HCT116 (cell line): ENCODE measurements around the gene PCIF1. TPM values are rescaled to one million over a fixed set of nuclear protein-coding genes. Genes with fewer than 3 reads are reported as not detected.
A peak's percentile ranks its signal among the peaks of the same experiment; 100 is the strongest.

Experiments used
- ATAC-seq: fragments of 200-7000 bp; cut with Tn5 transposase; 2 replicates; pipeline ENCODE4 v1.9.1; 2020; ENCODE audit warnings: mild to moderate bottlenecking, moderate library complexity
- BruUV-seq: library from RNA; stranded (reverse); fragments of 400-500 nt; replicated peaks from 2 replicates; lab custom pipeline; 2021; lab: Mats Ljungman, UMichigan
- CTCF ChIA-PET: fragments of 300-600 bp; sonication (Branson Sonifier 250); formaldehyde crosslinking; loops from one replicate; lab custom pipeline; 2021; ENCODE audit warnings: antibody characterized with exemption; lab: Charles Lee
- POLR2A ChIA-PET: fragments of 300-600, 350-600 bp; sonication (Branson Sonifier 250); formaldehyde crosslinking; loops from one replicate; lab custom pipeline; 2021; ENCODE audit warnings: antibody characterized with exemption; lab: Charles Lee
- RAD21 ChIA-PET, 2 experiments: fragments of 300-600 bp; sonication (Branson Sonifier 250); formaldehyde crosslinking; loops; one replicate each; lab custom pipeline; 2023; ENCODE audit warnings: low total read pairs in 2 of 2; ENCODE audit not compliant: uncharacterized antibody in 2 of 2, unreplicated experiment in 2 of 2, low non-redundant PET in 1 of 2; lab: Charles Lee
- DNase-seq: peaks from one replicate; pipeline ENCODE4 v3.0.0-alpha.2; 2010; ENCODE audit warnings: low read depth, low spot score
- H2AFZ ChIP-seq: fragments of 200-600 bp; shearing (Covaris generic), sonication (generic); 2 replicates; pipeline ENCODE4 v1.6.1; 2017; ENCODE audit warnings: low read depth, mixed run types, mixed read lengths, antibody characterized with exemption, low read length; ENCODE audit not compliant: poor library complexity, severe bottlenecking
- H3K27ac ChIP-seq: 2 replicates; pipeline ENCODE4 v1.5.1; 2012; ENCODE audit warnings: low read depth, low read length
- H3K27me3 ChIP-seq: fragments of 200-600 bp; sonication (generic); 2 replicates; pipeline ENCODE4 v1.6.1; 2016; ENCODE audit warnings: mixed run types, low read length, mixed read lengths; ENCODE audit not compliant: insufficient read depth
- H3K36me3 ChIP-seq, 2 experiments: fragments of 200-500 bp in 1 of 2; fragments of 200-600 bp in 1 of 2; sonication (Bioruptor generic) in 1 of 2; sonication (generic) in 1 of 2; 2 replicates each; pipeline versions ENCODE4 v1.5.1 to v1.6.1; 2014 to 2016; ENCODE audit warnings: low read length in 2 of 2, inconsistent platforms in 1 of 2, mixed read lengths in 1 of 2, mixed run types in 1 of 2; ENCODE audit not compliant: insufficient read depth in 2 of 2, control insufficient read depth in 1 of 2
- H3K4me1 ChIP-seq, 2 experiments: fragments of 200-600 bp in 1 of 2; sonication (generic) in 1 of 2; 2 replicates each; pipeline versions ENCODE4 v1.5.1 to v1.6.1; 2012 to 2017; ENCODE audit warnings: low read length in 2 of 2, inconsistent platforms in 1 of 2, mild to moderate bottlenecking in 1 of 2, mixed read lengths in 1 of 2, mixed run types in 1 of 2, moderate library complexity in 1 of 2; ENCODE audit not compliant: insufficient read depth in 2 of 2, control insufficient read depth in 1 of 2
- H3K4me2 ChIP-seq: fragments of 200-600 bp; sonication (generic); 2 replicates; pipeline ENCODE4 v1.6.1; 2017; ENCODE audit warnings: mixed run types, low read length, mixed read lengths
- H3K4me3 ChIP-seq, 2 experiments: fragments of 200-600 bp in 1 of 2; sonication (generic) in 1 of 2; replicated peaks in 1 of 2; 2 replicates each; pipeline ENCODE4 v1.5.1; 2011 to 2016; ENCODE audit warnings: low read length in 2 of 2, control low read depth in 1 of 2, low read depth in 1 of 2, mild to moderate bottlenecking in 1 of 2, mixed read lengths in 1 of 2, mixed run types in 1 of 2
- H3K79me2 ChIP-seq: fragments of 200-600 bp; sonication (generic); 2 replicates; pipeline ENCODE4 v1.6.1; 2017; ENCODE audit warnings: mild to moderate bottlenecking, mixed run types, low read length, moderate library complexity, mixed read lengths; ENCODE audit not compliant: insufficient read depth
- H3K9ac ChIP-seq: fragments of 200-600 bp; sonication (generic); 2 replicates; pipeline ENCODE4 v1.6.1; 2016; ENCODE audit warnings: low read length, mixed read lengths
- H3K9me2 ChIP-seq: fragments of 200-600 bp; sonication (generic), shearing (Covaris generic); 2 replicates; pipeline ENCODE4 v1.6.1; 2017; ENCODE audit warnings: mixed run types, mild to moderate bottlenecking, moderate library complexity; ENCODE audit not compliant: insufficient read depth
- H3K9me3 ChIP-seq, 2 experiments: fragments of 200-500 bp in 1 of 2; fragments of 200-600 bp in 1 of 2; sonication (Bioruptor generic) in 1 of 2; sonication (generic) in 1 of 2; 2 replicates each; pipeline ENCODE4 v1.6.1; 2014 to 2017; ENCODE audit warnings: low read length in 2 of 2, mixed read lengths in 2 of 2, inconsistent platforms in 1 of 2, low read depth in 1 of 2, mild to moderate bottlenecking in 1 of 2, mixed run types in 1 of 2, moderate library complexity in 1 of 2; ENCODE audit not compliant: control insufficient read depth in 1 of 2, insufficient read depth in 1 of 2
- H4K20me1 ChIP-seq: fragments of 200-600 bp; sonication (generic), shearing (Covaris generic); 2 replicates; pipeline ENCODE4 v1.6.1; 2017; ENCODE audit warnings: mixed run types, mild to moderate bottlenecking, moderate library complexity; ENCODE audit not compliant: insufficient read depth
- FOSL1 ChIP-seq: IDR thresholded peaks from 2 replicates; pipeline ENCODE4 v1.6.1; 2012; ENCODE audit warnings: low read depth
- intact Hi-C: fragments of 100-400 bp; cut with micrococcal nuclease; formaldehyde crosslinking; loops from 2 replicates; pipeline ENCODE4 v1.10.0; 2022
- total RNA-seq: library from RNA; stranded (reverse); gene quantifications from one replicate; pipeline ENCODE4 v1.2.1, GENCODE V29; 2021; ENCODE audit not compliant: unreplicated experiment
- TF ChIP-seq, protein P1 (sequence below), 3 experiments: fragments of 200-600 bp in 1 of 3; sonication (generic) in 1 of 3; IDR thresholded peaks in 2 of 3; conservative IDR thresholded peaks in 1 of 3; 2 replicates each; pipeline ENCODE4 v1.5.1; 2012 to 2017; ENCODE audit warnings: low read depth in 2 of 3, low read length in 2 of 3, antibody characterized with exemption in 1 of 3, borderline replicate concordance in 1 of 3, control low read depth in 1 of 3, mild to moderate bottlenecking in 1 of 3, mixed read lengths in 1 of 3, mixed run types in 1 of 3, moderate library complexity in 1 of 3; ENCODE audit not compliant: insufficient read depth in 1 of 3

The PCIF1 gene
- total RNA-seq, 1 experiment from 2014 or later = 31.8 TPM

DNA sequence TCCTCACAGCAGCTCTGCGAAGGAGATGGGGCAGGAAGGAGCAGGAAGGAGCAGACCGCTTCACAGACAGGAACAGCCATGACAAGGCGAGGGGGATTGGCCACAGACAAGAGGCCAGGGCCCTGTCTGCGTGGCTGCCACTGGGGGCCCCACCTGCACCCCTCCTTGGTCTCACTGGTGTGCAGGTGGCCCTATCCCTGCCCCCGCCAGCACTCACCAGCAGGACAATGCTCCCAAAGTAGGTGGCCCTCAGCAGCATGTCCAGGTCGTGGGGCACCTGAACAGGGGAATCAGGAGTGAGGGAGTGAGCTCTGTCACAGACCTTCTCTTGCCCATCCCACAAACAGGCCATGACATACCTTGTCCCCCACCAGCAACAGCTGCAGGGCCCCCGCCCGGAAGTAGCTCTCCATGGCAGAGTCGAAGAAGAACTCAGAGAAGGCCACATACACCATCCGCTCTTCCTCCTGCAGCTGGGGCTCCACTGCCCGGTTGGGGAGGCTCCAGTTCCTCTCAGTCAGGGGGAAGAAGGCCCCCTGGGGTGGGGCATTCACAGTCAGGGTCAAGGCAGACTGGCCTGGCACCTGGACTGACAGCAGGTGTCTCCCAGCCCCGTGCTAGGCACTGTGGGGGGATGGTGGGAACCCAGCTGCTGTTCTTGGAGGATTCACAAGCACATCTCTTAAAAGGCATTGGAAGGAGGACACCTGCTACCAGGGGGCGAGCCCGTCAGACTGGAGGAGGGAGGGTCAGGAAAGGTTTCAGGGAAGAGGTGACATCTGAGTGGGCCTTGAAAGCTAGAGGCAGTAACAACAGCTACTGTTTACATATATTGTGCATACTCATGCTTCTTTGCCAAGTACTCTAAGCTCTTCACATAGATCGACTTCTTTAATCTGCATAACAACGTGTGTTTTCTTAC is 29.6 kb upstream of the PCIF1 start:
- ATAC-seq = no peak

More for the DNA sequence above, 29.6 kb upstream of the PCIF1 start:
- peaks cover 5 to 18% of the 10 kb centered on the region in 2 experiments; a peak in 3 of 4 replicates for H3K4me1 ChIP-seq
- H3K36me3 ChIP-seq = no peaks in the 10 kb centered on the region
- H3K4me3 ChIP-seq = no peak overlapping the region
- POLR2A ChIA-PET = interaction anchor here (0.9 to 2.1 kb wide), 2 partner anchors 24 to 29 kb away, joined by 4 to 6 read pairs; partner anchors contain the start of gene ZSWIM1
- intact Hi-C loops = no loop called here
- no TSS peak for BruUV-seq
- H3K4me2 ChIP-seq = peak overlapping the region; percentile 37
- no peak for DNase-seq
- no peaks in the 10 kb centered on the region for H4K20me1 ChIP-seq
- RAD21 ChIA-PET = no interaction called here
- H3K9ac ChIP-seq = no peak overlapping the region
- H3K27ac ChIP-seq = no peak overlapping the region
- CTCF ChIA-PET = interaction anchor here (1.5 to 1.6 kb wide), 2 partner anchors 13 to 65 kb away, joined by 3 to 4 read pairs; no protein-coding TSS in a partner anchor
- no peaks in the 10 kb centered on the region for H3K9me3 ChIP-seq
- H3K79me2 ChIP-seq = no peaks in the 10 kb centered on the region
- no peaks in the 10 kb centered on the region for H3K9me2 ChIP-seq
- H2AFZ ChIP-seq = no peak overlapping the region
- no peaks in the 10 kb centered on the region for H3K27me3 ChIP-seq
- TF ChIP-seq, protein P1, sequence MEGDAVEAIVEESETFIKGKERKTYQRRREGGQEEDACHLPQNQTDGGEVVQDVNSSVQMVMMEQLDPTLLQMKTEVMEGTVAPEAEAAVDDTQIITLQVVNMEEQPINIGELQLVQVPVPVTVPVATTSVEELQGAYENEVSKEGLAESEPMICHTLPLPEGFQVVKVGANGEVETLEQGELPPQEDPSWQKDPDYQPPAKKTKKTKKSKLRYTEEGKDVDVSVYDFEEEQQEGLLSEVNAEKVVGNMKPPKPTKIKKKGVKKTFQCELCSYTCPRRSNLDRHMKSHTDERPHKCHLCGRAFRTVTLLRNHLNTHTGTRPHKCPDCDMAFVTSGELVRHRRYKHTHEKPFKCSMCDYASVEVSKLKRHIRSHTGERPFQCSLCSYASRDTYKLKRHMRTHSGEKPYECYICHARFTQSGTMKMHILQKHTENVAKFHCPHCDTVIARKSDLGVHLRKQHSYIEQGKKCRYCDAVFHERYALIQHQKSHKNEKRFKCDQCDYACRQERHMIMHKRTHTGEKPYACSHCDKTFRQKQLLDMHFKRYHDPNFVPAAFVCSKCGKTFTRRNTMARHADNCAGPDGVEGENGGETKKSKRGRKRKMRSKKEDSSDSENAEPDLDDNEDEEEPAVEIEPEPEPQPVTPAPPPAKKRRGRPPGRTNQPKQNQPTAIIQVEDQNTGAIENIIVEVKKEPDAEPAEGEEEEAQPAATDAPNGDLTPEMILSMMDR (IDR thresholded peaks at IDR 0.05 in 2 of 3, conservative IDR thresholded peaks at IDR 0.05 in 1 of 3; ENCODE audit: borderline replicate concordance in 1 of 3, insufficient read depth in 1 of 3, low read depth in 2 of 3, low read length in 2 of 3) = no peak
- no peak for TF ChIP-seq FOSL1
